ENCODE results near the gene ZNF302.
A peak's percentile ranks its signal among the peaks of the same experiment; 100 is the strongest.

Gene ZNF302

DNA sequence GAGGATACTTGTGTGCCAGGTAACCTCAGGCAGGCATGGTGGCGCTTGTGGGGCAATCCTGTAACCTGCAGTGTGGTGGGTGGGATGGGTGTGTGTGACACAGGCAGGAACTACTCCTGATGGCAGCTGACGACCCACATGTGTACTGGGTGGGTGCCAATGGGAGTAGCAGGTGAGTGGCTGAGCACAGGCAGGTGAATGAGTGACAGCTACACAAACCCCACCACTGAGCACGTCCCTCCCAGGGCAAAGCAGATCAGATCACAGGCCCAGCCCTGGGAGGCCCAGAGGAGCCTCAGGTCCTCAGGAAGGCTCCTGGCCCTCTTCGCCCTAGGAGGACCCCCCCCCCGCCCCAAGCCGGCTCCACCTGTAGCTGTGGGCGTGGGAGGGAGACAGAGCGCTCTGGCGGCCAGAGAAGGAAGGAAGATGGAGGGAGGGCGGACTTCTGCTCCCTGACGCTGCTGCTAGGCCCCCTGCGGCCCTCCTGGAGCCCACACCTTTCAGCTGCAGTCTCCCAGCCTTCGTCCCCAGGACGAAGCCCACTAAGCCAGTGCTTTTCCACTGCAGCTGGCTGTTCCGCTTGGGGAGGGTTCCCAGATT is 55.2 kb downstream of the ZNF302 start:
- DNase-seq (ENCODE audit: low spot score): no peak

DNA sequence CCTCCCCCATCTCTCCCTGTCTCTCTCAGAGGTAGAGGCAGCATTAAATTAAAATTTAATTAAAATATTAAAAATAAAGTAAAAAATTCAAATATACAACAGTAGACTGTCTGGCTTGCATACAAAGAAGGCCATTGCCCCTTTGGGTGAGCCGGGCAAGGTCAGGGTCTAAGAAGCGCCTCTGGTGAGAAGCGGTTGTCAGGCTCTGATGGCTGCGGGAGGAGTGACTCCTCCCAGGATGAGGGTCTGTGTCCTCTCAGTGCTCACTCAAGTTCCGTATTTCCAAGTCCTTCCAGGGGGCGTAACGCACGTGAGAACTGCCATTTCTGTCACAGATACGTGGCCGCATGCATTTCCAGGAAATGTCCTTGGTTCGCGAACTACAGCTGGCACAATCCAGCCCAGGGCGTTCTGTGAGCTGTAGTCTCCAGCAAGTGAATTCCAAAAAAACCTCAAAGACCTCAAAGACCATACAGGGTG is 55.8 kb downstream of the ZNF302 start:
- DNase-seq (ENCODE audit: low spot score): no peak

DNA sequence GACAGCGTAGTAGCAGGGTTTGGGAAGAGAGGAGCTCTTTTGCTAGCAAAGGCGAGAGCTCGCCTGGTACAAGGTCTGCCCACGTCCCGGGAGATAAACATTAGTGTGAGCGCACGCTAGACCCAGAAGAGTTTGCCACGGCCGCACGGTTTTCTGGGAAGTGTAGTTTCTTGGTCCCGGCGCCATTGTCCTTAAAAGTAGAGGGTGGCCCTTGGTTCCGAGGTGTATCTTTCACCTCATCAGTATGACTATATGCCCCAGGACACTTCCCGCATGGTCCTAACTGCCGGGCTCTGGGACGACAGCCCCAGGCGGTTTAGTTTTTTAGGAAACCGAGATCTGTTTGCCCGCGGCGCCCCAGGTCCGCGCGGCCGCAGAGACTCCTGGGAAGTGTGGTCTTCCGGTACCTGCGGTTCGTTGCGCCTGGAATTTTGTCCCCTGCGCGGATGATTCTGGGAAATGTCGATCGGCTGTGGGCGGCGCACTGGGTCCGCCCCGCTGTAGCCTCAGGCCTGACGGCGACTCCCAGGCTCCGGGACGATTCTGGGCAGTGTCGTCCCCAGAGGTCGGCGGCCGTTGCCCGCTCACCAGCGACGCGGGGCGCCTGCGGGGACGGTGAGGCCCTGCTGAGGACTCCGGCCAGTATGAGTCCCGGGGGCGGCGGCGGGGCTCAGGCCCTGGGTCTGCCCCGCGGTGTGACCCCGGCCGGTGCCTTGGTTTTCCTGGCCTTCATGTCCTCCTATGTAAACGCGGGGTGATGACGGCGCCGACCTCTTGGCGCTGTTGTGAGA is 56.5 kb downstream of the ZNF302 start, which contains the start of gene ZNF181:
Gene ZNF181 (plus strand): TSS at position 498 of the 791 bp plus-strand sequence. CDS start 795 bp downstream, outside the sequence.
- DNase-seq (ENCODE audit: low spot score): peak; percentile 91

DNA sequence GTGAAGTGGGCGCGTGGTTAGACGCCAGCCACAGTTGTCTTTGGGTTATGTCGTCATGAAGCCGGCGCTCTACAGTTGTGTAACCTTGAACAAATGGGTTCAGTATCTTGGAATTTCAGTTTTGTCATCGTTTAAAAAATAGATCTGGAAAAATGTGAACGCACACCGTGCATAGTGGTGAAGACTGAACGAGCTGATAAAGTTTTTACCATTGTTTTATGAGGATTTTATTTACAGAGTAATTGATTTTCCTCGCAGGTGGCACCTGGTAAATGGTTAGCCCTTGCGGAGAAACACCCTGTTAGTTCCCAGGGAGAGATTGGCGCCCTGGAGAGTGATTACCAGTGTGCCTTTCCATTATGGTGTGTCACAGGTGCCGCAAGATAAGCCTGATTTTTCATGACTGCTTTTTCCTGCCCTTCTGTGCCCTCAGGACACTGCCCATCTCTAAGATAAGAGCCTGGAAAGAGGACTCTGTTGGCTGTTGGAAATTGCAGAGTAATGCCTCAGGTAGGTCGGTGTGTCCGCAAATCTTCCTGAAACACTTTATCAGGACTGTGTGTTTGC is 57.1 kb downstream of the ZNF302 start:
- no peak for DNase-seq (ENCODE audit: low spot score)

Data from globus pallidus (tissue), 1 donor.